ENCODE results near the gene DNM3. TPM values are rescaled to one million over a fixed set of nuclear protein-coding genes. Genes with fewer than 3 reads are reported as not detected.

DNM3 gene
- total RNA-seq, 1 donor from 2014 or later: 15.4 TPM

DNA sequence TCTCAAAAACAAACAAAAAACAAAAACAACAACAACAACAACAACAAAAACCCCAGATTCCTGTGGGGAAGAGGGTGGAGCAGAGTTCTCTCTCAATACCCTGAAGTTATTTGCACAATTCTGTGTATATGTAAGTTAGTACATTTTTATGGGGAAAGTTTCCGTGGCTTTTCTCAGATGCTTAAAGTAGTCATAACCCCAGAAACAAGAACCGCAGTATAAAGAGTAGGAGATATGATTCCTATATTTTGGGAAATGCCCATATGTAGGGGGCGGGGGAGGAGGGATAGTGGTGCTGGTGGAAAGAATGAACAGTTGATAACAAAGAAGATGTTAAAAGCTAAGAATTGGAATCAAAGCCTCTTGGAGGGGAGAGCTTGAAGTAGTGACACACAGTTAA is 131.5 kb downstream of the DNM3 start:
- H3K4me3 ChIP-seq: no peak overlapping the region
- intact Hi-C loops (cut with DNase I): no loop called here
- H3K27ac ChIP-seq: no peak overlapping the region
- TF ChIP-seq, protein P1, sequence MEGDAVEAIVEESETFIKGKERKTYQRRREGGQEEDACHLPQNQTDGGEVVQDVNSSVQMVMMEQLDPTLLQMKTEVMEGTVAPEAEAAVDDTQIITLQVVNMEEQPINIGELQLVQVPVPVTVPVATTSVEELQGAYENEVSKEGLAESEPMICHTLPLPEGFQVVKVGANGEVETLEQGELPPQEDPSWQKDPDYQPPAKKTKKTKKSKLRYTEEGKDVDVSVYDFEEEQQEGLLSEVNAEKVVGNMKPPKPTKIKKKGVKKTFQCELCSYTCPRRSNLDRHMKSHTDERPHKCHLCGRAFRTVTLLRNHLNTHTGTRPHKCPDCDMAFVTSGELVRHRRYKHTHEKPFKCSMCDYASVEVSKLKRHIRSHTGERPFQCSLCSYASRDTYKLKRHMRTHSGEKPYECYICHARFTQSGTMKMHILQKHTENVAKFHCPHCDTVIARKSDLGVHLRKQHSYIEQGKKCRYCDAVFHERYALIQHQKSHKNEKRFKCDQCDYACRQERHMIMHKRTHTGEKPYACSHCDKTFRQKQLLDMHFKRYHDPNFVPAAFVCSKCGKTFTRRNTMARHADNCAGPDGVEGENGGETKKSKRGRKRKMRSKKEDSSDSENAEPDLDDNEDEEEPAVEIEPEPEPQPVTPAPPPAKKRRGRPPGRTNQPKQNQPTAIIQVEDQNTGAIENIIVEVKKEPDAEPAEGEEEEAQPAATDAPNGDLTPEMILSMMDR (IDR thresholded peaks at IDR 0.05): no peak
- H3K4me1 ChIP-seq: no peaks in the 10 kb centered on the region
- ATAC-seq (no peak), DNase-seq (no peak)
- no peaks in the 10 kb centered on the region for H3K36me3 ChIP-seq
- H3K27me3 ChIP-seq: no peaks in the 10 kb centered on the region
- no peaks in the 10 kb centered on the region for H3K9me3 ChIP-seq

DNA sequence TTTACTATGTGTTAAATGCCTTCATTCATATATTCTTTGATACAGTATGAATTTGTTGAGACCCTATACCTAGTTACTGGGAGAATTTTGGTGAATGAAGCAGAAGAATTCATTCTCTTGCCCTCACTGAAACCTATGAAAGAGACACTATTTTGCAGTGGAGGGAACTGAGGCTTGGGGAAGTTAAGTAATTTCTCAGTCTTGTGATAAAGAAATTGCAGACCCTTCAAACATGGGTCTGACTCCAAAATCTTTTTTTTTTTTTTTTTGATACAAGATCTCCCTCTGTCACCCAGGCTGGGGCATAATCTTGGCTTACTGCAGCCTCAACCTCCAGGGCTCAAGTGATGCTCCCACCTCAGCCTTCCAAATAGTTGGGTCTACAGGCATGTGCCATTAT is 132.1 kb downstream of the DNM3 start:
- DNase-seq (no peak), ATAC-seq (peak; percentile 17)
- TF ChIP-seq, protein P1 (IDR thresholded peaks at IDR 0.05): no peak
- Histone ChIP-seq H3K36me3 (no peaks in the 10 kb centered on the region), H3K27ac (no peak overlapping the region), H3K9me3 (no peaks in the 10 kb centered on the region), H3K27me3 (no peaks in the 10 kb centered on the region), H3K4me3 (no peak overlapping the region), H3K4me1 (no peaks in the 10 kb centered on the region)
- intact Hi-C loops (cut with DNase I): no loop called here

DNA sequence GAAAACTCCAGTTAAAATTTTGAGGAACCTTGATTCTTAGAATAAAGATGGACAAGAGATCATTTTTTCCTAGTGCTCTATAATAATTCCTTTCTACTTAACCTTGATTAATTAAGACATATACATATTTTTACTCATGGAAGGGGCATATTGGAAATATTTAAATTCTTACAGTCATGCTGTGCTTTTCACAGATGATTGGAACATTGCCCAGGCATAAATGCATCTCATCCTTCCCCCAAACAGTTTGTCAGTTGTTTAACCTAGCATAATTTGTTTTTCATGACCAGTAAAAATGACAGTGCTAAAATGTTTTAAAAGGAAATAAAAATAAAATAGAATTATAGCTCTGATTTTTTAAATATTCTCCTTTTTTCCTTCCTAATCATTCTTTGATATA is 140.0 kb downstream of the DNM3 start:
- DNase-seq (no peak), ATAC-seq (no peak)
- Histone ChIP-seq H3K4me3 (no peak overlapping the region), H3K36me3 (no peaks in the 10 kb centered on the region), H3K9me3 (no peaks in the 10 kb centered on the region), H3K4me1 (no peaks in the 10 kb centered on the region), H3K27ac (no peak overlapping the region), H3K27me3 (no peaks in the 10 kb centered on the region)
- TF ChIP-seq, protein P1 (IDR thresholded peaks at IDR 0.05): no peak
- intact Hi-C loops (cut with DNase I): no loop called here

DNA sequence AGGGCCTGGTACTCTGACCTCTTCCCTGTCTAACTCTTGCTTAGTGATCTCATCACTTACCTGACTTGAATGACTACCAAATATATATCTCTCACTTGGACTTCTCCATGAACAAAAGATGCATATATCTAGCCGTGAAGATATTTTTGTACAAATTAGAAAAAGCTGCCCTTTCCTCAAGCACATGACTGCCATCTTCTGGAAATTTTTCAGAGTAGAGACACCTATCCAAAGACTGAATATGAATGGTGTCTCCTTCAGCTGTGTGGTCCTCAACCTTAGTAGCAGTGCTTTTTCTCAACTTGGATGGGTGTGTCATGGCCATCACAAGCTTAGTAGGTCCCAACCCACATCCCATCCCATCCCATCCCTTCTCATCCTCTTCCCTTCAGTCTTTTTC is 142.3 kb downstream of the DNM3 start:
- intact Hi-C loops (cut with DNase I): no loop called here
- no peak for DNase-seq
- H3K27ac ChIP-seq: no peak overlapping the region
- no peaks in the 10 kb centered on the region for H3K4me1 ChIP-seq
- TF ChIP-seq, protein P1 (IDR thresholded peaks at IDR 0.05): peak; percentile 41
- no peaks in the 10 kb centered on the region for H3K36me3 ChIP-seq
- peak; percentile 44 for ATAC-seq
- H3K27me3 ChIP-seq: no peaks in the 10 kb centered on the region
- no peaks in the 10 kb centered on the region for H3K9me3 ChIP-seq
- no peak overlapping the region for H3K4me3 ChIP-seq

DNA sequence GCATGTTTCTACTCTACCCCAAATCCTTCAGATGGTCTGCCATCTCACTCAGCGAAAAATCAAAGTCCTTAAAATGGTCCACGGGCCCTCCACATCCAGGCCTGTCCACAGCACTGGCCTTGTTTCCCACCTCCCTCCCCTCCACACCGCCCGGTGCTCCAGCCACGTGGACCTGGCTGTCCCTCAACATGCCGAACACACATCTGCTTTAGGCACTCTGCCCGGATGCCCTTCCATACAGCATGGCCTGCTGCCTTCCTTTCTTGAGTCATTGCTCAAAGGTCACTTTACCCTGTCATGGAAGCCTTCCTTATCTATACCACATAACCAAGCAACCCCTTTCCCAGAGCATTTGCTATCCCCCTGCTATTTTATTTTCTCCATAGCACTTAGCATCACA is 143.0 kb downstream of the DNM3 start:
- intact Hi-C loops (cut with DNase I): loop anchor here (2.0 kb wide), 1 partner anchor 183 kb away; no protein-coding TSS in a partner anchor
- Histone ChIP-seq H3K9me3 (no peaks in the 10 kb centered on the region), H3K27me3 (no peaks in the 10 kb centered on the region), H3K27ac (no peak overlapping the region), H3K36me3 (peaks cover 5% of the 10 kb centered on the region), H3K4me3 (no peak overlapping the region), H3K4me1 (no peaks in the 10 kb centered on the region)
- DNase-seq (no peak), ATAC-seq (no peak)
- TF ChIP-seq, protein P1 (IDR thresholded peaks at IDR 0.05): no peak

DNA sequence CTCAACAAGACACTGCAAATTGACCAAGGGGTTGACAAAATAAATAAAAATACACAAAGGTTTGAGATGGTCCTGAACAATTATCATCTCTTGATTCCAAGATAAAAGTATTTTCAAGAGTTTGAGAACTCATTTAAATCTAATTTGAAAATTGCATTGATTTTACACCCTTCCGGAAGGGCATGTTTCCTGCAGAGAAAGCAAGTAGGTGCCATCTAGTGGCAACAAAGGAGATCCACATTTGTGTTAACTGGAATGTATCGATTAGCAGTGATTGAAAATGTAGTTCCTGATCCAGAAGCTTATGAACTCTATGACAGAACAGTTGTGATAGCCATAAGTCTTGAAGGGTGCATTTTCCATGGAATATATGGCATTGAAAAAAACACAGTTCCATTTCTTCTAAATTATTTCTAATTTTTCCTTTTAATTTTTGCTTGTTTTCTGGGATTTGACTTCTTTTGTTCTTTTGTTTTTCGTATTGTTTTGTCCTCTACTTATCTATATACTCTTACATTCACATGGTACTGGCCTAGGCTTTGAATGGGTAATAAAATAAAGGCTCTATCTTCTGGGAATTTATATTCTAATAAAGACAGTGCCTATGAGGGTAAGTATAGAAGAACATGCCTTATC is 143.7 kb downstream of the DNM3 start:
- ATAC-seq: peak; percentile 63
- no peak for DNase-seq
- Histone ChIP-seq H3K36me3 (peaks cover 5% of the 10 kb centered on the region), H3K27ac (no peak overlapping the region), H3K4me1 (no peaks in the 10 kb centered on the region), H3K4me3 (no peak overlapping the region), H3K27me3 (no peaks in the 10 kb centered on the region), H3K9me3 (no peaks in the 10 kb centered on the region)
- intact Hi-C loops (cut with DNase I): loop anchor here (2.0 kb wide), 1 partner anchor 184 kb away; no protein-coding TSS in a partner anchor
- TF ChIP-seq, protein P1 (IDR thresholded peaks at IDR 0.05): peak; percentile 81

Data from upper lobe of right lung (tissue), 1 donor.